ENCODE measurements around the gene TMEM108. TPM values are rescaled to one million over a fixed set of nuclear protein-coding genes. Genes with fewer than 3 reads are reported as not detected.

TMEM108 gene
- total and polyA plus RNA-seq, 12 donors, result 0.40 to 4.0 (median 1.5) TPM

DNA sequence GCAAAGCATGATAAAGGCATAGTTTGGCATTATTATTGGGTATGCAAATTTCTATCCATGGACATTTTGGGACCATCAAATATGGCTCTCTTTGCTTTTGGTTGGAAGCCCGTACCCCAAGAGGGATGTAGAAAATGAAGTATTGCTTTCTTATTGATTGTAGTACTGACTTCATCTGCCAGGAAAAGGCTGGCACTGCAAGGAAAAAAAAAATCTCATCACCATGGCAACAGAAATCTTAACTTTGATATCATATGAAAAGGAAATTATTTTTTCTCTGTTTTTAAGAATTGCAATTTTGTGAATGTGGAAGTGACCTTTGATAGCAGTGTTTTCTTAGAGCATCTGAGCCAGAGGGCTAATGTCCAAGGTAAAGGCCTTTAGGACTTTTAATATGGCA is 151.7 kb downstream of the TMEM108 start:
- ATAC-seq, result no peak
- no peak overlapping the region for H3K27ac ChIP-seq
- WGBS, 2 donors, result 86 to 92% methylated on average over 1 of the region's 1 CpG
- no peak overlapping the region for H3K4me3 ChIP-seq
- no peaks in the 10 kb centered on the region for H3K27me3 ChIP-seq
- H3K4me1 ChIP-seq, result peaks cover 0 to 25% (median 9%) of the 10 kb centered on the region in 9 donors
- TF ChIP-seq, protein P1, sequence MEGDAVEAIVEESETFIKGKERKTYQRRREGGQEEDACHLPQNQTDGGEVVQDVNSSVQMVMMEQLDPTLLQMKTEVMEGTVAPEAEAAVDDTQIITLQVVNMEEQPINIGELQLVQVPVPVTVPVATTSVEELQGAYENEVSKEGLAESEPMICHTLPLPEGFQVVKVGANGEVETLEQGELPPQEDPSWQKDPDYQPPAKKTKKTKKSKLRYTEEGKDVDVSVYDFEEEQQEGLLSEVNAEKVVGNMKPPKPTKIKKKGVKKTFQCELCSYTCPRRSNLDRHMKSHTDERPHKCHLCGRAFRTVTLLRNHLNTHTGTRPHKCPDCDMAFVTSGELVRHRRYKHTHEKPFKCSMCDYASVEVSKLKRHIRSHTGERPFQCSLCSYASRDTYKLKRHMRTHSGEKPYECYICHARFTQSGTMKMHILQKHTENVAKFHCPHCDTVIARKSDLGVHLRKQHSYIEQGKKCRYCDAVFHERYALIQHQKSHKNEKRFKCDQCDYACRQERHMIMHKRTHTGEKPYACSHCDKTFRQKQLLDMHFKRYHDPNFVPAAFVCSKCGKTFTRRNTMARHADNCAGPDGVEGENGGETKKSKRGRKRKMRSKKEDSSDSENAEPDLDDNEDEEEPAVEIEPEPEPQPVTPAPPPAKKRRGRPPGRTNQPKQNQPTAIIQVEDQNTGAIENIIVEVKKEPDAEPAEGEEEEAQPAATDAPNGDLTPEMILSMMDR (IDR thresholded peaks at IDR 0.05), result no peak
- intact Hi-C loops (cut with DNase I), result no loop called here
- no peaks in the 10 kb centered on the region for H3K36me3 ChIP-seq
- no peaks in the 10 kb centered on the region for H3K9me3 ChIP-seq
- no peak for DNase-seq

DNA sequence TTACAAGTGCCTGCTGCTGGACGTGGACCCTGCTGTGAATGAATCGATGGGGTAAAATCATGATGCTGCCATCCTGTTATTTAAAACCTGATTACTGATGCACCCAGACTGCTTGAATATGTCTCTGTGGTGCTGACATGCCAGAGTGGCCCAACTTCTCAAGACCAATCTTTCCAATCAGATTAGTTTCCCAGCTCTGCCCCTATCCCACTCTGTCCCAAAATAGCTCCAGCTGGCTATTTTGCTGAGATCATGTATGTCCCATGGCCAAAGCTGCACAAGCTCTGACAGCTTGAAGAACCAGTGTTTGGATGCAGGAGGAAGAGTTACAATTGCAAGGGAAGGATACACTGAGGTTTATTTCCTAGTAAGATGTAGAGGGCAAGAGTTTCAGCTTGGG is 153.6 kb downstream of the TMEM108 start:
- H3K27me3 ChIP-seq, result no peaks in the 10 kb centered on the region
- whole genome bisulfite sequencing, 2 donors, result 28 to 42% methylated on average over 2 of the region's 2 CpGs
- peaks cover 0 to 25% (median 7%) of the 10 kb centered on the region in 9 donors for H3K4me1 ChIP-seq
- TF ChIP-seq, protein P1 (IDR thresholded peaks at IDR 0.05), result no peak
- ATAC-seq (peak in 5 of 8 donors; percentile 38 to 75 (median 61)), DNase-seq (no peak)
- H3K4me3 ChIP-seq, result no peak overlapping the region
- H3K27ac ChIP-seq, result no peak overlapping the region
- no peaks in the 10 kb centered on the region for H3K36me3 ChIP-seq
- H3K9me3 ChIP-seq, result no peaks in the 10 kb centered on the region
- intact Hi-C loops (cut with DNase I), result no loop called here

DNA sequence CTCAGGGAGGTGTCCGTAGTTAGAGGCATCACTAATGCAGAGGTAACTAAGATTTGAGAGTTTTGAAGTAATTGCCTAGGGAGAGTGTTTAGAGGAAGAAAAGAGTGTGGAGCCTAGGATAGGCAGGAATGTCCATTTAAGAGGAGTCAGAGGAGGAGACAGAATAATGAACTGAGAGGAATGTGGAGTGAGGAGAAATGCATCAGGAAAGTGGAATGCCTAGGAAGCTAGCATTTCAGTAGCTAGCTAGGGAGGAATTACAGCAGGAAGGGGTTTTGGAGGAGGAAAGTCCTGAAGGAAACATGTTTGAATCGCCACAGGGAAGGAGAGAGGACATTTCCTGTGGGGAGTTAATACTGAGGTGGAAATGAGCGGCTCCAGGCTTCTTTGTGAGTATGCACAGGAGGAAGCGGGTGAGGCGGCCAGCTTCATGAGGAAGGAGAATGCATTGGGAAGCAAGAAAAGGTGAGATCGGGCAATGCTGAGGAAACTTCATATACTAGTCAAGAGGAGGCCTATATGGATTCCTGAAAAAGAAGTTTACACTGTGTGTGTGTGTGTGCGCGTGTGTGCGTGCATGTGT is 154.3 kb downstream of the TMEM108 start:
- TF ChIP-seq, protein P1 (IDR thresholded peaks at IDR 0.05), result no peak
- no peaks in the 10 kb centered on the region for H3K36me3 ChIP-seq
- DNase-seq (no peak), ATAC-seq (no peak)
- H3K27me3 ChIP-seq, result no peaks in the 10 kb centered on the region
- H3K27ac ChIP-seq, result no peak overlapping the region
- H3K4me3 ChIP-seq, result no peak overlapping the region
- H3K9me3 ChIP-seq, result no peaks in the 10 kb centered on the region
- WGBS, 2 donors, result 68 to 78% methylated on average over 9 of the region's 9 CpGs
- intact Hi-C loops (cut with DNase I), result no loop called here
- H3K4me1 ChIP-seq, result peaks cover 0 to 25% (median 7%) of the 10 kb centered on the region in 9 donors

DNA sequence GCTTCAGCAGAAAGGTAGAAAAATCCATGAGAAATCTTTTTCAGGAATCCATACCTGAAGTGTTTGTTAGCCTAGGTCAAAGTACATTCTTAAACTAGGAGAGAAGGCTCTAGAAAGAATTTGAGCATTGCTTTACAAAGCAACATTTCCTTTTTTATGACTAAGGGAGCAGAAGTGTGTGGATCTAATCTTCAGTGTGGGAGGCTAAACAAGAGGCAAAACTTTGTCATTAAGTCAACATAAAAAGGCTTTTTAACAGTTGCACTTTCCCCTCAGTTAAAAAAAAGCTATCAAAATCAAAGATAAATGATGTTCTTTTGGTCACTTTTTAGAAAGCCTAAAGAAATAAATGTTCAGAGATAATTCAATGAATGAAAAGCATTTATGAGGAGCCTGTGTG is 154.8 kb downstream of the TMEM108 start:
- no peak for ATAC-seq
- H3K27ac ChIP-seq, result no peak overlapping the region
- no peaks in the 10 kb centered on the region for H3K9me3 ChIP-seq
- intact Hi-C loops (cut with DNase I), result no loop called here
- DNase-seq, result no peak
- TF ChIP-seq, protein P1 (IDR thresholded peaks at IDR 0.05), result no peak
- H3K27me3 ChIP-seq, result no peaks in the 10 kb centered on the region
- H3K4me3 ChIP-seq, result no peak overlapping the region
- H3K36me3 ChIP-seq, result no peaks in the 10 kb centered on the region
- peaks cover 0 to 25% (median 7%) of the 10 kb centered on the region in 9 donors for H3K4me1 ChIP-seq
